GM18868 (cell line): Measurements from ENCODE around the gene MAVS.
A peak's percentile ranks its signal among the peaks of the same experiment; 100 is the strongest.

ENCODE experiments used
- ATAC-seq: cut with Tn5 transposase; IDR thresholded peaks from one replicate; pipeline ENCODE4 v1.9.1; 2021; ENCODE audit warnings: mild to moderate bottlenecking, moderate library complexity; ENCODE audit not compliant: unreplicated experiment

The MAVS gene

GRCh38 chr20:3846740-3847428 lies at the start of gene MAVS:
Gene MAVS, plus strand, starts transcription at chr20:3846834. Its CDS starts 7,791 bp downstream, at chr20:3854625.
- peak; percentile 89 for ATAC-seq

- ATAC-seq: no peak
Observed at GRCh38 chr20:3797226-3797545, 49.4 kb upstream of the MAVS start.

- no peak for ATAC-seq
Observed at GRCh38 chr20:3797592-3798372, 48.9 kb upstream of the MAVS start.

- no peak for ATAC-seq
Observed at GRCh38 chr20:3798373-3798768, 48.3 kb upstream of the MAVS start.

DNA sequence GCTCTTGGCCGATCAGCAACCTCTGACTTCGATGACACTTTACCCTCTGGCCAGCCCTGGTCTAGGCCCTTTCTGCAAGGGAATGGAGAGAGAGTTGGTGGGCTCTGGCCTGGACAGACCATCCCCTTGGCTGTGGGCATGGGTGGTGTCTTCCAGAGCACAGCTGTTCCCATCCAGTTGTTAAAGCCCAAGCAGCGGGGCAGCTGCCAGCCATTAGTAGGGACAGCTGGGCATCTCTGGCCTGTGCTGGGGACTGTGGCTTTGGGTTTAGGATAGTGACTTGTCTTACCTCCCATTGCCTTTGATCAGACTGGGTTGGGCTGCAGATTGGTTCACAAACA lies 47.8 kb upstream of the MAVS start:
- ATAC-seq: no peak

GRCh38 chr20:3800256-3800877 lies 46.3 kb upstream of the MAVS start:
- no peak for ATAC-seq

DNA sequence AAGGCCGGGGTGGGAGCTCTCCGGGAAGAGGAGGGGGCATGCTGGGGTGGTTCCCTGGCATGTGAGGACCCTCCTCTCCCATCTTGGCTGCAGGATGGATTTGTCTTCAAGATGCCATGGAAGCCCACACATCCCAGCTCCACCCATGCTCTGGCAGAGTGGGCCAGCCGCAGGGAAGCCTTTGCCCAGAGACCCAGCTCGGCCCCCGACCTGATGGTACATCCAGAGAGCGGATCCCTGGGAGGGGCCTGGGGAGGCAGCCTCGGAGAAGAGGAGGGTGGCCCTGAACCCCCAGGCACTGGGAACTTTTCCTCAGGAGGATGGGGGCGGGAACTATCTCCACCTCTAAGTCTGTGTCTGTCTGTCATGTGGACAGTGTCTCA lies 45.8 kb upstream of the MAVS start:
- ATAC-seq: no peak

DNA sequence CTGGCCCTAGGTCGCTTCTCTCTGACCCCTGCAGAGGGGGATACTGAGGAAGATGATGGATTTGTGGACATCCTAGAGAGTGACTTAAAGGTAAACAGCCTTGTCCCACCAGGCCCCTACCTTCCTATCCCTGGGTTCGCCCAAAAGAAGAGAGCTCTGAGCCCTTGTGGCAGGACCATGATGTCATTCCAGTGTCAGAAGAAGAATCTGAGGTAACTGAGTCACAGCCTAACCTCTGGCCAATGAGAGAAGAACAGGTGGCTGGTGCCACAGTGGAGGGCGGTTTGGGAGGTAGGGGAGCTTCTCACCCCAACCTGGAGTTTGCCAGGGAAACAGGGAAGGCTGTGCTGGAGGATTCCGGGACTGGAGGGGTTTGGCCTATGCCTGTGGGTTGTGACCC lies 45.3 kb upstream of the MAVS start:
- ATAC-seq: no peak

- ATAC-seq: no peak
Observed at GRCh38 chr20:3801846-3802245, 44.8 kb upstream of the MAVS start.

DNA sequence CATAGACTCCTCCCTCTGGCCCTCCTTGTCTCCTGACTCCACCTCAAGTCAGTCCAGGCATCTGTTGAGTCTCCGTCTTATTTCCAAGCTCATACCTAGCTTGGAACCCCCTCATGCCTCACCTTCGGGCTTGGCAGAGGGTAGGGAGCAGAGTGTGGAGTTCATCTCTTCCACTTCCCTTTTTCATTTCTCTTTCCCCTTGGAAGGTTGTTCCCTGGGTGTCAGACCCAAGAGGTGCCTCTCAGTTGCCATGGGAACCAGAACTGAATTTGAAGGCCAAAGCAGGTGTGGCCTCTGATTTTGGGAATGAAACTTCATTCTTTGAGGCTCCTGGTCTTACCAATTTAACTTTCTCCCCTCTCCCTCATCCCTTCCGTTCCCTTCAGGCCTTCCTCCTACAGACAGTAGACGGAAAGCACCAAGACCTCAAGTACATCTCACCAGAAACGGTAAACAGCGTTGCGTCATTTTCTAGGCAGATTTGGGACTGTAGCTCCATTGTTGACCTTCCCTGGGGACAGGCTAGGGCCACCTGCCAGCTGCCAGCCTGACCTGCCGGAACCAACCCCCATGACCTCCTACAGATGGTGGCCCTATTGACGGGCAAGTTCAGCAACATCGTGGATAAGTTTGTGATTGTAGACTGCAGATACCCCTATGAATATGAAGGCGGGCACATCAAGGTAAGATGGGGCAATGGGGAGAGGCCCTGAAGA lies 44.0 kb upstream of the MAVS start:
- ATAC-seq: no peak

GRCh38 chr20:3803289-3803688 lies 43.3 kb upstream of the MAVS start:
- no peak for ATAC-seq

DNA sequence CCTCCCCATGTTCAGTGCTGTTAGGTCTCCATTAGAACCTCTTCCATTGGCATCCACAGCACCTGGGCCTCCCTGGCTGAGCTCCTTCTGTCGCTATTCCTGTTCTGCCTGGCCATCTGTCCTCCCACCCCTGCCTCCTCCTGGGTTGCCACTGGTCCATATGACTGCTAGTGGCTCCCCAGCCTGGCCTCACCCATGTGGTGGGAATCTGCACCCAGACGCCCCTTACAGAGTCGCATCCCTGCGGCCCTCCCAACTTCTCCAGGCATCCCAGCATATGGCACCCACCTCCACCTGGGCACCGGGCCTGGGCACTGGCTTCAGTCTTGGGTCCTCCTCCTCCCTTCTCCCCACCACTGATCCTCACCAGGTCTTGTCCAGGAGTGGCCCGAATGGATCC lies 42.8 kb upstream of the MAVS start:
- ATAC-seq: no peak

DNA sequence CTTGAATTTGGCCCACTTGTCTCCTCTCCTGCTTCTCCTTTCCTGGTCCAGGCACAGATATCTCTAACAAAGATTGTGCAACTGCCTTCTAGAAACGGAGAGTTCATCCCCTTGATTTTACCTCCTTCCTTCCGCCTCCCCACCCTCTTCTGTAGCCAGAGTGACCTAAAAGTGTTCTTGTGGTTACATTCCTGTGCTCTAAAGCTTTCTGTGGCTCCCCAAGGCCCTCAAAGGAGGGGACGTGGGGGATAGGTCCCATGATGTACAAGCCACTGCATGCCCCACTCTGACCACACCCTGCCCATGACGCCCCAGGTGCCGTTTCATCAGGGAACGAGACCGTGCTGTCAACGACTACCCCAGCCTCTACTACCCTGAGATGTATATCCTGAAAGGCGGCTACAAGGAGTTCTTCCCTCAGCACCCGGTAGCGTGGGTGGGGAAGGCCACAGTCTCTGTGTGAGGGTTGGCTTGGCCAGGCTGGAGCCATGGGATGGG lies 42.3 kb upstream of the MAVS start:
- no peak for ATAC-seq

DNA sequence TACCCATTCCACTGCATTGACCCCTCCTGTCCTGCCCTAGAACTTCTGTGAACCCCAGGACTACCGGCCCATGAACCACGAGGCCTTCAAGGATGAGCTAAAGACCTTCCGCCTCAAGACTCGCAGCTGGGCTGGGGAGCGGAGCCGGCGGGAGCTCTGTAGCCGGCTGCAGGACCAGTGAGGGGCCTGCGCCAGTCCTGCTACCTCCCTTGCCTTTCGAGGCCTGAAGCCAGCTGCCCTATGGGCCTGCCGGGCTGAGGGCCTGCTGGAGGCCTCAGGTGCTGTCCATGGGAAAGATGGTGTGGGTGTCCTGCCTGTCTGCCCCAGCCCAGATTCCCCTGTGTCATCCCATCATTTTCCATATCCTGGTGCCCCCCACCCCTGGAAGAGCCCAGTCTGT lies 41.9 kb upstream of the MAVS start:
- no peak for ATAC-seq

- ATAC-seq: no peak
Observed at GRCh38 chr20:3808544-3808943, 38.1 kb upstream of the MAVS start.

DNA sequence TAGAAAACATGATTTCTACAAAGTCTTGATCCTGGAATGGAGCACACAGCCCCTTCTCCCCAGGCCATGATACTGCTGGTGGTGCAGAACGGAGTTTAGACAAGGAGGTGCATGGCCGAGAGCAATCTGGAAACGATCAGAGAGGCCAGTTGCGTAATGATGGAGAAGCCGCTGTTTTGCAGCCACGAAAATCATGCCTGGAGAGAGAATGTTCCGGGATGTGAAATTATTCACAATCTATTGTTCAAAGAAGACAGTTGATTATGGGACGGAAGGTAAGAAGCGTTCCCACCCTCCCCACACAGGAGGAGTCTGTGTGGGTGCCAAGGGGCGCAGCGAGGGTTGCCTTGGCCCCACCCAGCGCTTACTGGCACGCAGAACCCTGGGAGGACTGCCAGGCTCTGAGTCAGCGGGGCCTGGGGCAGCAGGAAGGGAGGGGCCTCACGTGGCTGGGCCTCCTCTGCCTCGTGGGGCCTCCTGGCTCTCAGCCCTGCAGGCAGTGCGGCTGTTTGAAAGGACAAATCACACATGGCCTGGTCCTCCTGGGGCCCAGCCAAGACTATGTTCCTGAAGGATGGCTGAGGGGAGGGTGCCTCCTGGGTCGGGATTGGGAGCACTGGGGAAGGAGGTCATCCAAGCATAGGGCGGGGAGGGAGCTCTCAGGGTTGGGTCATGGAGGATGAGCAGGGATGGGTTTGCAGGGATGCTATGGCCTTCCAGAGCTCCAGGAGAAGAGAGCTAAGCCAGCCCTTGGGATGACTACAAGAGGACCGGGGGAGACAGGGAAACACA lies 35.0 kb upstream of the MAVS start:
- ATAC-seq: peak; percentile 85

GRCh38 chr20:3812259-3812681 lies 34.4 kb upstream of the MAVS start:
- ATAC-seq: no peak

GRCh38 chr20:3812975-3813847 lies 33.4 kb upstream of the MAVS start:
- no peak for ATAC-seq

DNA sequence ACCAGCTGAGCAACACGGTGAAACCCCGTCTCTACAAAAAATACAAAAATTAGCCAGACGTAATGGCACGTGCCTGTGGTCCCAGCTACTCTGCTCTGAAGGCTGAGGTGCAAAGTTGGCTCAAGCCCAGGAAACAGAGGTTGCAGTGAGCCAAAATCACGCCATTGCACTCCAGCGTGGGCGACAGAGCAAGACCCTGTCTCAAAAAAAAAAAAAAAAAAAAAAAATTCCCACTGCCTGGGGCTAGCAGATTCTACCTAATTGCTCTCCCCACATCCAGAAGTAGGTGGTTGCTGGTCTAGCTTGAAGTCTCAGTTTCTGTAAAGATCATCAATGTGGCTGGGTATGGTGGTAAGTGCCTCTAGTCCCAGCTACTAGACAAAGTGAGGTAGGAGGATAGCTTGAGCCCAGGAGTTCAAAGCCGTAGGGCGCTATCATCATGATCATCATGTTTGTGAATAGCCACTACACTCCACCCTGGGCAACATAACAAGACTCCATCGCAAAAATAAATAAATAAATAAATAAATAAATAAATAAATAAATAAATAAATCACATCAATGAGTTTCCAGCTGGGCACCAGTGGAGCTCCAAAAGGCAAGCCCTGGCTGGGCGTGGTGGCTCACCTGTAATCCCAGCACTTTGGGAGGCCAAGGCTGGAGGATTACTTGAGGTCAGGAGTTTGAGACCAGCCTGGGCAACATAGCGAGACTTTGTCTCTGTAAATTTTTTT lies 32.6 kb upstream of the MAVS start:
- no peak for ATAC-seq
